ENCODE results near the gene NT5C2.

- TF ChIP-seq, protein P1, sequence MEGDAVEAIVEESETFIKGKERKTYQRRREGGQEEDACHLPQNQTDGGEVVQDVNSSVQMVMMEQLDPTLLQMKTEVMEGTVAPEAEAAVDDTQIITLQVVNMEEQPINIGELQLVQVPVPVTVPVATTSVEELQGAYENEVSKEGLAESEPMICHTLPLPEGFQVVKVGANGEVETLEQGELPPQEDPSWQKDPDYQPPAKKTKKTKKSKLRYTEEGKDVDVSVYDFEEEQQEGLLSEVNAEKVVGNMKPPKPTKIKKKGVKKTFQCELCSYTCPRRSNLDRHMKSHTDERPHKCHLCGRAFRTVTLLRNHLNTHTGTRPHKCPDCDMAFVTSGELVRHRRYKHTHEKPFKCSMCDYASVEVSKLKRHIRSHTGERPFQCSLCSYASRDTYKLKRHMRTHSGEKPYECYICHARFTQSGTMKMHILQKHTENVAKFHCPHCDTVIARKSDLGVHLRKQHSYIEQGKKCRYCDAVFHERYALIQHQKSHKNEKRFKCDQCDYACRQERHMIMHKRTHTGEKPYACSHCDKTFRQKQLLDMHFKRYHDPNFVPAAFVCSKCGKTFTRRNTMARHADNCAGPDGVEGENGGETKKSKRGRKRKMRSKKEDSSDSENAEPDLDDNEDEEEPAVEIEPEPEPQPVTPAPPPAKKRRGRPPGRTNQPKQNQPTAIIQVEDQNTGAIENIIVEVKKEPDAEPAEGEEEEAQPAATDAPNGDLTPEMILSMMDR (IDR thresholded peaks at IDR 0.05; ENCODE audit: insufficient read depth, low read depth, low read length): no peak
- no peak for TF ChIP-seq EZH2 (IDR thresholded peaks at IDR 0.05; ENCODE audit: insufficient read depth, low read length)
Measured at GRCh38 chr10:103153302-103154197, 39.5 kb downstream of the NT5C2 start.
